Esophagus muscularis mucosa (tissue), 3 donors: Measurements from ENCODE around the gene JAKMIP1.

Experiments used
- CTCF ChIP-seq, 3 experiments: fragments of 200-600 bp in 2 of 3; fragments of 450-650 bp in 1 of 3; sonication (generic) in 2 of 3; IDR thresholded peaks; one replicate each; pipeline ENCODE4 v1.5.1; 2017 to 2019; ENCODE audit warnings: antibody characterized with exemption in 3 of 3, mild to moderate bottlenecking in 2 of 3, moderate library complexity in 1 of 3
- EP300 ChIP-seq: sonication (generic); formaldehyde crosslinking; IDR thresholded peaks from one replicate; pipeline ENCODE4 v1.6.1; 2017; ENCODE audit warnings: antibody characterized with exemption

DNA sequence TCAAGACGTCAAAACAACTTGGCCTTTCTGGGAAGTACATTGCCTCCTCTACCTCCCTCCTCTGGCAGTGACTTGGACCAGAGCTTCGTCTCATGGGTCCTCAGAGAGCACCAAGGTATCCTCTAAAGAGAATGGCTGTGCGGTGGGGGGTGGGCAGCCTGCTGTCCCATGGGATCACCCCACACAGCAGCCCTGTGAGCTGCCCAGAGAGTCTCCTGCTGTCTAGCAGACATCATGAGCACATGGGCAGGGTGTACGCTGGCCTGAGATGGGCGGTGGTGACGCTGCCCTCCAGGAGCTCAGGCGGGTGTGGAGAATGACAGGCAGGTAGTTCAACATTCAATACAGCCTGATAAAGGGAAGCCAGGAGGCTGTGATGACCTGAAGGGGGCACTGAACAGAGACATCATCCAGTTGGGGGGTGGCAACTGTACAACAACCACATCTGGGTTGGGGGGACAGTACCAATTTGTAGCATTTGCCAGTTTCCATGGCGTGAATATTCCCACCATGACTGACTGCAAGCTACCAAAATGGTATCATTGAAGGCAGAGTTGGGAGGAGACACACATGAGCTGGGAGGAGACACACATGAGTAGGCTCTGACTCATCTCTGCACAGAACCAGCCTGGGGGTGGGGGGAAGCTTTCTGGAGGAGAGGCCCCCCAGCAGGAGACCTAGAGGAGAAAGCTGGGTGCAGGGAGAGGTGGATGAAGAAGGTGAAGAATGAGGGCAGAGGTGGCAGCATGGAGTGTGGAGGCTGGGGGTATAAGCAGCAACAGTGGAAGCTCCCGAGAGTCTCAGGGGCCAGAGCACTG is 218.0 kb downstream of the JAKMIP1 start:
- no peak for TF ChIP-seq EP300
- no peak for TF ChIP-seq CTCF (IDR thresholded peaks at IDR 0.05)
